Natural killer cell treated with Interleukin-12 subunit alpha and Interleukin-12 subunit beta and Interleukin-15 and Interleukin-18, amount 100 ng/mL, for 72 hours (primary cell): ENCODE results near the gene FAF1. TPM values are rescaled to one million over a fixed set of nuclear protein-coding genes. Genes with fewer than 3 reads are reported as not detected.
"Not testable (repeated sequence)": the region's sequence is repeated elsewhere in the genome, so short reads cannot be mapped to it uniquely, and the experiment has no call there.

Experiments used
- ATAC-seq, 2 donors: fragments of 150-1000 bp; cut with Tn5 transposase in 1 of 2; sonication (Bioruptor Pico), chemical (Tn5 transposase) in 1 of 2; 2 replicates each; pipeline ENCODE4 v1.10.0; 2021
- DNase-seq: peaks from one replicate; pipeline ENCODE4 v3.0.0; 2022; ENCODE audit warnings: low spot score
- H3K27ac Mint-ChIP-seq, 2 donors: 1 replicate in 1 of 2; 2 replicates in 1 of 2; pipeline ENCODE4 v1.8.0; 2022; ENCODE audit warnings: mixed read lengths in 2 of 2, mild to moderate bottlenecking in 1 of 2, moderate library complexity in 1 of 2
- H3K27me3 Mint-ChIP-seq, 2 donors: 1 replicate in 1 of 2; 2 replicates in 1 of 2; pipeline ENCODE4 v1.8.0; 2022; ENCODE audit warnings: mixed read lengths in 2 of 2
- H3K36me3 Mint-ChIP-seq: one replicate; pipeline ENCODE4 v1.8.0; 2022; ENCODE audit warnings: mixed read lengths
- H3K4me1 Mint-ChIP-seq, 2 donors: 1 replicate in 1 of 2; 2 replicates in 1 of 2; pipeline ENCODE4 v1.8.0; 2022; ENCODE audit warnings: low read depth in 2 of 2, mixed read lengths in 2 of 2, mild to moderate bottlenecking in 1 of 2
- H3K4me3 Mint-ChIP-seq: one replicate; pipeline ENCODE4 v1.8.0; 2022; ENCODE audit warnings: mixed read lengths
- H3K9me3 Mint-ChIP-seq: 2 replicates; pipeline ENCODE4 v1.8.0; 2022; ENCODE audit warnings: mixed read lengths
- total RNA-seq, 2 donors: library from RNA; stranded (reverse); gene quantifications; one replicate each; pipeline ENCODE4 v1.2.3, GENCODE V29; 2022

The FAF1 gene
- 10 to 100 TPM; 77.9 to 84.9 TPM for total RNA-seq

DNA sequence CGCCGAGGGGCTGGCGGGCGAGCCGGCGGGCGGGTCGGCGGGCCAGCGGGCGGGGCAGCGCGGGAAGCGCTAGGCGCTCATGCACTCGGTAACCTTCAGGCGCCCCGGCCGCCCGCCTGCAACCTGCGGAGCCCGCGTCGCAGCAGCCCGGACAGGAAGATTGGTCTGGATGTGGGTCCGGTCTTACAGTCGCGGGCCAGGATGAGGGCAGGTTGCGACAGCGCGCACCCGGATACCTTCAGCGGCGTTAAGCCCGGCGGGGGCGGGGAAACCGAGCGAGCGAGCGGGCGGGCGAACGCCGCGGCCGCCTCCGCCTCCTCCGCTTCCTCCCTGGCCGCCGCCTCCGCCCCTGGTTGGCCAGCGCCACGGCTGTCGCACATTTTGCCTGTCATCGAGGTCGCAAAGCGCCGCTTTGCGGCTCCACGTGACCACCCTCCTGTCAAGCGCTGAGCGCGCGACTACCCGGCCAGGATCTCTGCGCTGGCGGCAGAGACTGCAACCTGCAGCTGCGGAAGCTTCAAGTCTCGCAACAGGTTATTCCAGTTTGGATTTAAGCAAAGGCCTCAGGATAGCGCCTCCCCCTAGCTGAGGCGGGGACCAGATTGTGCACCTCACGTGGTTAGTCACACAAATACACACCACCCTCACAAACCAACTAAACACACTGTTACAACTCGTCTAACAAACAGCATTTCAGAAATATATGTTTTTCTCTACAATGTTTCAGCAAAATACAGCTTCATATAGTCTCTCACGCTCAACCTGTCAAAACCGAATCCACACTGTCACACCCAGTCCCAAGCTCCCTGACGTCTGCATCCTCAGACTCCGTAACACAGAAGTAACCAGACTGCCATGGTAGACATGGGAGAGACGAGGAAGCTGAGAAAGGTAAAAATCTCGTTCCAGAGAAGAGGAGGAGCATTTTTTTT lies at the start of gene FAF1:
FAF1 (minus strand) TSS at position 355 of the 932 bp plus-strand sequence. CDS start 456 bp downstream, outside the sequence.
- Mint-ChIP-seq H3K27ac (peak within 1 kb of the TSS; percentile 41 to 64), H3K4me3 (peak within 1 kb of the TSS; percentile 98), H3K9me3 (no peaks in the 10 kb centered on the region), H3K4me1 (peaks cover 13 to 17% of the 10 kb centered on the region in 2 donors), H3K36me3 (peaks cover 6% of the 10 kb centered on the region), H3K27me3 (no peaks in the 10 kb centered on the region)
- ATAC-seq (peak; percentile 94 to 96), DNase-seq (peak; percentile 99)

DNA sequence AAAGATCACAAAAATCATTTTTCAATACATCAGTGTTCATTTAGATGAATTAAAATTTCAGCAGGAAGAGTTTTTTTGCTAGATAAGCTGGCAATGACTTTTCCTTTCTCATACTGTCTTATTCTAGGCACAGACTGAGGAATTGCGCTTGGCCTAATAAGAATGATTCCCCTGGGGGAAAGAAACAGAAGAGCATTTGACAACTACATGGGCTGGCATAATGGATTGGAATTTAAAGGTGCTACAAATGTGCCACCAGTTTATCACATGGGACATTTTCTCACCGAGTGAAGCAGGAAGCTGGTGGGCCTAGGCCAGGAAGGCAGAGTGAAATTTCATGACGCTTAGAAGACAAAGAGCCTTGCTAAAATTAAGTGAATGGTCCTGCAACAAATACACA lies 49.3 kb upstream of the FAF1 start:
- Mint-ChIP-seq H3K27me3 (peaks cover under 1 to 3% of the 10 kb centered on the region in 2 donors), H3K4me3 (no peak overlapping the region), H3K36me3 (no peaks in the 10 kb centered on the region), H3K27ac (no peak overlapping the region), H3K4me1 (no peaks in the 10 kb centered on the region), H3K9me3 (peaks cover 4% of the 10 kb centered on the region)
- ATAC-seq (no peak), DNase-seq (no peak)

- DNase-seq, H3K27ac Mint-ChIP-seq, H3K9me3 Mint-ChIP-seq, H3K27me3 Mint-ChIP-seq, H3K36me3 Mint-ChIP-seq, ATAC-seq, H3K4me3 Mint-ChIP-seq, H3K4me1 Mint-ChIP-seq: not testable (repeated sequence)
Measured at GRCh38 chr1:51005549-51005948, 45.5 kb upstream of the FAF1 start.

GRCh38 chr1:51002516-51002915 lies 42.4 kb upstream of the FAF1 start:
- Mint-ChIP-seq H3K36me3 (no peaks in the 10 kb centered on the region), H3K9me3 (no peaks in the 10 kb centered on the region), H3K4me1 (no peaks in the 10 kb centered on the region), H3K27ac (no peak overlapping the region), H3K27me3 (no peaks in the 10 kb centered on the region), H3K4me3 (no peak overlapping the region)
- no peak for DNase-seq
- ATAC-seq: no peak

DNA sequence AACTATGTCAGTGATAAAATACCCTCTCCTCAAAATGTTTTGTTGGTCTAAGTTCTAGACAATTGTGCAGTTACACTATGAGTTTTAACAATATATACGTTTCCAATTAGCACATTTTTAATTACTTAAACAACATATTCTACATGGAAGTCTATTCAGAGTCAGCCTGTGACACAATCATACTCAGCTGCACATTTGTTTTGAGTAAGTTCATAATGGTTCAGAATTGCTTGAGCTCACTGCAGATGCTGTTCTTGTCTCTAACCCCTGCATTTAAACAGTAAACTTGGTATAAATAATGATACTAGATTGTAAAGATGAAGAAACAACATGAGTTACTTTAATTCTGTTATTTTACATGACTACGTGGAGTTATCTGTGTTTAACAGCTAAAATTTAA lies 40.6 kb upstream of the FAF1 start:
- no peaks in the 10 kb centered on the region for H3K9me3 Mint-ChIP-seq
- no peak overlapping the region for H3K27ac Mint-ChIP-seq
- no peak for ATAC-seq
- no peaks in the 10 kb centered on the region for H3K27me3 Mint-ChIP-seq
- no peaks in the 10 kb centered on the region for H3K4me1 Mint-ChIP-seq
- no peak for DNase-seq
- H3K36me3 Mint-ChIP-seq: no peaks in the 10 kb centered on the region
- H3K4me3 Mint-ChIP-seq: no peak overlapping the region

GRCh38 chr1:51000160-51000559 lies 40.1 kb upstream of the FAF1 start:
- no peak overlapping the region for H3K4me3 Mint-ChIP-seq
- no peak for DNase-seq
- no peaks in the 10 kb centered on the region for H3K4me1 Mint-ChIP-seq
- no peaks in the 10 kb centered on the region for H3K9me3 Mint-ChIP-seq
- no peak for ATAC-seq
- H3K36me3 Mint-ChIP-seq: no peaks in the 10 kb centered on the region
- no peak overlapping the region for H3K27ac Mint-ChIP-seq
- H3K27me3 Mint-ChIP-seq: no peaks in the 10 kb centered on the region

GRCh38 chr1:50999375-50999774 lies 39.3 kb upstream of the FAF1 start:
- H3K36me3 Mint-ChIP-seq, ATAC-seq, H3K4me3 Mint-ChIP-seq, DNase-seq, H3K4me1 Mint-ChIP-seq, H3K27ac Mint-ChIP-seq, H3K9me3 Mint-ChIP-seq, H3K27me3 Mint-ChIP-seq: not testable (repeated sequence)

GRCh38 chr1:50996083-50996482 lies 36.0 kb upstream of the FAF1 start:
- no peaks in the 10 kb centered on the region for H3K4me1 Mint-ChIP-seq
- H3K27me3 Mint-ChIP-seq: no peaks in the 10 kb centered on the region
- no peak overlapping the region for H3K27ac Mint-ChIP-seq
- DNase-seq (no peak), ATAC-seq (no peak)
- no peaks in the 10 kb centered on the region for H3K9me3 Mint-ChIP-seq
- no peaks in the 10 kb centered on the region for H3K36me3 Mint-ChIP-seq
- H3K4me3 Mint-ChIP-seq: no peak overlapping the region

- Mint-ChIP-seq H3K27ac (no peak overlapping the region), H3K36me3 (no peaks in the 10 kb centered on the region)
Measured at GRCh38 chr1:50995651-50996050, 35.6 kb upstream of the FAF1 start.

GRCh38 chr1:50994997-50995396 lies 34.9 kb upstream of the FAF1 start:
- Mint-ChIP-seq H3K4me3 (no peak overlapping the region), H3K9me3 (no peaks in the 10 kb centered on the region), H3K4me1 (no peaks in the 10 kb centered on the region), H3K36me3 (no peaks in the 10 kb centered on the region), H3K27ac (no peak overlapping the region), H3K27me3 (no peaks in the 10 kb centered on the region)
- ATAC-seq: no peak
- DNase-seq: no peak

More at GRCh38 chr1:50995651-50996050, 35.6 kb upstream of the FAF1 start:
- DNase-seq (no peak), ATAC-seq (no peak)
- no peaks in the 10 kb centered on the region for H3K4me1 Mint-ChIP-seq
- H3K27me3 Mint-ChIP-seq: no peaks in the 10 kb centered on the region
- no peaks in the 10 kb centered on the region for H3K9me3 Mint-ChIP-seq
- no peak overlapping the region for H3K4me3 Mint-ChIP-seq

- Mint-ChIP-seq H3K9me3 (no peaks in the 10 kb centered on the region), H3K4me3 (no peak overlapping the region), H3K4me1 (no peaks in the 10 kb centered on the region), H3K36me3 (no peaks in the 10 kb centered on the region), H3K27ac (no peak overlapping the region), H3K27me3 (no peaks in the 10 kb centered on the region)
- DNase-seq: no peak
- ATAC-seq: no peak
Measured at GRCh38 chr1:50993645-50994044, 33.6 kb upstream of the FAF1 start.

GRCh38 chr1:50992532-50993318 lies 32.7 kb upstream of the FAF1 start:
- ATAC-seq: no peak
- H3K4me1 Mint-ChIP-seq: no peaks in the 10 kb centered on the region
- H3K27me3 Mint-ChIP-seq: no peaks in the 10 kb centered on the region
- no peaks in the 10 kb centered on the region for H3K36me3 Mint-ChIP-seq
- no peaks in the 10 kb centered on the region for H3K9me3 Mint-ChIP-seq
- H3K4me3 Mint-ChIP-seq: no peak overlapping the region
- no peak for DNase-seq
- H3K27ac Mint-ChIP-seq: no peak overlapping the region

- no peak for DNase-seq
- H3K9me3 Mint-ChIP-seq: no peaks in the 10 kb centered on the region
- no peak overlapping the region for H3K4me3 Mint-ChIP-seq
- H3K27me3 Mint-ChIP-seq: no peaks in the 10 kb centered on the region
- ATAC-seq: no peak
- H3K4me1 Mint-ChIP-seq: no peaks in the 10 kb centered on the region
- no peak overlapping the region for H3K27ac Mint-ChIP-seq
- no peaks in the 10 kb centered on the region for H3K36me3 Mint-ChIP-seq
Measured at GRCh38 chr1:50989694-50990093, 29.6 kb upstream of the FAF1 start.

GRCh38 chr1:50986653-50987052 lies 26.6 kb upstream of the FAF1 start:
- DNase-seq: no peak
- Mint-ChIP-seq H3K9me3 (no peaks in the 10 kb centered on the region), H3K36me3 (no peaks in the 10 kb centered on the region), H3K4me1 (no peaks in the 10 kb centered on the region), H3K27ac (no peak overlapping the region), H3K27me3 (no peaks in the 10 kb centered on the region), H3K4me3 (no peak overlapping the region)
- no peak for ATAC-seq
